Astrocyte (in vitro differentiated cells and primary cell): Measurements from ENCODE around the gene BZW1. TPM values are rescaled to one million over a fixed set of nuclear protein-coding genes. Genes with fewer than 3 reads are reported as not detected.

Experiments
- DNase-seq: peaks from one replicate; pipeline ENCODE4 v3.0.0-alpha.2; 2010; ENCODE audit warnings: low read depth
- FAIRE-seq: peaks from 2 replicates; lab custom pipeline; 2011; peaks lifted over from hg19 to GRCh38; lab: Jason Lieb, UNC
- H2AFZ ChIP-seq: 2 replicates; pipeline ENCODE4 v1.6.0; 2012; ENCODE audit warnings: low read depth, low read length, inconsistent platforms
- H3K27ac ChIP-seq: 2 replicates; pipeline ENCODE4 v1.5.1; 2011; ENCODE audit warnings: low read depth, low read length, inconsistent platforms
- H3K27me3 ChIP-seq: 2 replicates; pipeline ENCODE4 v1.6.0; 2011; ENCODE audit warnings: low read length, inconsistent platforms; ENCODE audit not compliant: insufficient read depth
- H3K36me3 ChIP-seq: 2 replicates; pipeline ENCODE4 v1.5.1; 2011; ENCODE audit warnings: low read length, inconsistent platforms; ENCODE audit not compliant: insufficient read depth
- H3K4me1 ChIP-seq: 2 replicates; pipeline ENCODE4 v1.5.1; 2011; ENCODE audit warnings: low read length, inconsistent platforms; ENCODE audit not compliant: insufficient read depth
- H3K4me2 ChIP-seq: 2 replicates; pipeline ENCODE4 v1.6.0; 2012; ENCODE audit warnings: low read length, inconsistent platforms
- H3K4me3 ChIP-seq: 2 replicates; pipeline ENCODE4 v1.5.1; 2011; ENCODE audit warnings: low read depth, mild to moderate bottlenecking, low read length, inconsistent platforms; ENCODE audit not compliant: insufficient read depth
- H3K79me2 ChIP-seq: 2 replicates; pipeline ENCODE4 v1.6.0; 2012; ENCODE audit warnings: mild to moderate bottlenecking, low read length, inconsistent platforms; ENCODE audit not compliant: insufficient read depth
- H3K9ac ChIP-seq: 2 replicates; pipeline ENCODE4 v1.6.0; 2012; ENCODE audit warnings: mild to moderate bottlenecking, low read length, inconsistent platforms
- H3K9me3 ChIP-seq: 2 replicates; pipeline ENCODE4 v1.5.1; 2012; ENCODE audit warnings: low read depth, mild to moderate bottlenecking, low read length, inconsistent platforms; ENCODE audit not compliant: insufficient read depth
- H4K20me1 ChIP-seq: 2 replicates; pipeline ENCODE4 v1.6.0; 2012; ENCODE audit warnings: low read length, inconsistent platforms; ENCODE audit not compliant: insufficient read depth
- H3K27ac Mint-ChIP-seq: one replicate; pipeline ENCODE4 v1.8.0; 2021; ENCODE audit warnings: mild to moderate bottlenecking, mixed read lengths; ENCODE audit not compliant: unreplicated experiment
- H3K27me3 Mint-ChIP-seq: one replicate; pipeline ENCODE4 v1.8.0; 2021; ENCODE audit warnings: low read depth, mixed read lengths; ENCODE audit not compliant: unreplicated experiment
- H3K36me3 Mint-ChIP-seq: one replicate; pipeline ENCODE4 v1.8.0; 2021; ENCODE audit warnings: low read depth, mixed read lengths; ENCODE audit not compliant: unreplicated experiment
- H3K4me1 Mint-ChIP-seq: one replicate; pipeline ENCODE4 v1.8.0; 2021; ENCODE audit warnings: low read depth, mixed read lengths; ENCODE audit not compliant: unreplicated experiment
- H3K4me3 Mint-ChIP-seq: one replicate; pipeline ENCODE4 v1.8.0; 2021; ENCODE audit warnings: mild to moderate bottlenecking, moderate library complexity, mixed read lengths; ENCODE audit not compliant: unreplicated experiment
- H3K9me3 Mint-ChIP-seq: one replicate; pipeline ENCODE4 v1.8.0; 2021; ENCODE audit warnings: mild to moderate bottlenecking, mixed read lengths; ENCODE audit not compliant: unreplicated experiment
- EZH2 ChIP-seq: IDR thresholded peaks from 2 replicates; pipeline ENCODE4 v1.6.1; 2012; ENCODE audit warnings: mild to moderate bottlenecking, low read length, inconsistent platforms; ENCODE audit not compliant: insufficient read depth
- total RNA-seq: library from RNA; stranded (reverse); gene quantifications from 2 replicates; pipeline ENCODE4 v1.2.1, GENCODE V29; 2021
- TF ChIP-seq, protein P1 (sequence below): IDR thresholded peaks from 2 replicates; pipeline ENCODE4 v1.5.1; 2011; ENCODE audit warnings: low read depth, mild to moderate bottlenecking, inconsistent platforms, low read length, moderate library complexity; ENCODE audit not compliant: insufficient read depth

Gene BZW1
- total RNA-seq, 1 donor from 2014 or later = 322 TPM

GRCh38 chr2:200784215-200784614 is 27.5 kb upstream of the BZW1 start:
- no peaks in the 10 kb centered on the region for H4K20me1 ChIP-seq
- DNase-seq (no peak), FAIRE-seq (no peak)
- H3K27ac ChIP-seq = no peak overlapping the region
- TF ChIP-seq, protein P1, sequence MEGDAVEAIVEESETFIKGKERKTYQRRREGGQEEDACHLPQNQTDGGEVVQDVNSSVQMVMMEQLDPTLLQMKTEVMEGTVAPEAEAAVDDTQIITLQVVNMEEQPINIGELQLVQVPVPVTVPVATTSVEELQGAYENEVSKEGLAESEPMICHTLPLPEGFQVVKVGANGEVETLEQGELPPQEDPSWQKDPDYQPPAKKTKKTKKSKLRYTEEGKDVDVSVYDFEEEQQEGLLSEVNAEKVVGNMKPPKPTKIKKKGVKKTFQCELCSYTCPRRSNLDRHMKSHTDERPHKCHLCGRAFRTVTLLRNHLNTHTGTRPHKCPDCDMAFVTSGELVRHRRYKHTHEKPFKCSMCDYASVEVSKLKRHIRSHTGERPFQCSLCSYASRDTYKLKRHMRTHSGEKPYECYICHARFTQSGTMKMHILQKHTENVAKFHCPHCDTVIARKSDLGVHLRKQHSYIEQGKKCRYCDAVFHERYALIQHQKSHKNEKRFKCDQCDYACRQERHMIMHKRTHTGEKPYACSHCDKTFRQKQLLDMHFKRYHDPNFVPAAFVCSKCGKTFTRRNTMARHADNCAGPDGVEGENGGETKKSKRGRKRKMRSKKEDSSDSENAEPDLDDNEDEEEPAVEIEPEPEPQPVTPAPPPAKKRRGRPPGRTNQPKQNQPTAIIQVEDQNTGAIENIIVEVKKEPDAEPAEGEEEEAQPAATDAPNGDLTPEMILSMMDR = no peak
- TF ChIP-seq EZH2 = no peak
- H3K4me1 ChIP-seq = peaks cover 35% of the 10 kb centered on the region
- peak overlapping the region; percentile 6 for H3K4me2 ChIP-seq
- no peak overlapping the region for H3K4me3 ChIP-seq
- no peak overlapping the region for H2AFZ ChIP-seq
- Mint-ChIP-seq H3K4me3 (no peak overlapping the region), H3K27ac (no peak overlapping the region), H3K9me3 (no peaks in the 10 kb centered on the region), H3K4me1 (peaks cover 15% of the 10 kb centered on the region), H3K36me3 (no peaks in the 10 kb centered on the region), H3K27me3 (no peaks in the 10 kb centered on the region)
- no peaks in the 10 kb centered on the region for H3K79me2 ChIP-seq
- no peaks in the 10 kb centered on the region for H3K27me3 ChIP-seq
- H3K9me3 ChIP-seq = no peaks in the 10 kb centered on the region
- H3K36me3 ChIP-seq = no peaks in the 10 kb centered on the region
- H3K9ac ChIP-seq = no peak overlapping the region

GRCh38 chr2:200786423-200786822 is 25.3 kb upstream of the BZW1 start:
- Histone ChIP-seq H4K20me1 (no peaks in the 10 kb centered on the region), H3K27ac (peak overlapping the region; percentile 96), H3K27me3 (no peaks in the 10 kb centered on the region), H3K9ac (peak overlapping the region; percentile 75), H3K4me3 (peak overlapping the region; percentile 46), H3K79me2 (no peaks in the 10 kb centered on the region), H3K4me1 (peaks cover 35% of the 10 kb centered on the region), H3K9me3 (no peaks in the 10 kb centered on the region), H2AFZ (no peak overlapping the region), H3K4me2 (peak overlapping the region; percentile 81), H3K36me3 (no peaks in the 10 kb centered on the region)
- FAIRE-seq (no peak), DNase-seq (peak; percentile 69)
- Mint-ChIP-seq H3K4me3 (no peak overlapping the region), H3K27me3 (no peaks in the 10 kb centered on the region), H3K36me3 (no peaks in the 10 kb centered on the region), H3K9me3 (no peaks in the 10 kb centered on the region), H3K4me1 (peaks cover 15% of the 10 kb centered on the region), H3K27ac (peak overlapping the region; percentile 95)
- TF ChIP-seq EZH2 = no peak
- TF ChIP-seq, protein P1 = no peak

- no peaks in the 10 kb centered on the region for H3K79me2 ChIP-seq
- DNase-seq = peak; percentile 76
- H3K9ac ChIP-seq = peak overlapping the region; percentile 75
- H3K9me3 ChIP-seq = no peaks in the 10 kb centered on the region
- no peaks in the 10 kb centered on the region for H4K20me1 ChIP-seq
- peak overlapping the region; percentile 46 for H3K4me3 ChIP-seq
- H3K4me2 ChIP-seq = peak overlapping the region; percentile 81
- Mint-ChIP-seq H3K27me3 (no peaks in the 10 kb centered on the region), H3K4me1 (peaks cover 15% of the 10 kb centered on the region), H3K36me3 (no peaks in the 10 kb centered on the region), H3K9me3 (no peaks in the 10 kb centered on the region), H3K27ac (peak overlapping the region; percentile 95), H3K4me3 (no peak overlapping the region)
- no peak for FAIRE-seq
- H3K27ac ChIP-seq = peak overlapping the region; percentile 96
- TF ChIP-seq, protein P1 = no peak
- TF ChIP-seq EZH2 = no peak
- peaks cover 35% of the 10 kb centered on the region for H3K4me1 ChIP-seq
- no peak overlapping the region for H2AFZ ChIP-seq
- H3K36me3 ChIP-seq = no peaks in the 10 kb centered on the region
- H3K27me3 ChIP-seq = no peaks in the 10 kb centered on the region
These were observed 24.9 kb upstream of the BZW1 start for GRCh38 chr2:200786826-200787225.
